Measurements from ENCODE around the gene MVB12B.

DNA sequence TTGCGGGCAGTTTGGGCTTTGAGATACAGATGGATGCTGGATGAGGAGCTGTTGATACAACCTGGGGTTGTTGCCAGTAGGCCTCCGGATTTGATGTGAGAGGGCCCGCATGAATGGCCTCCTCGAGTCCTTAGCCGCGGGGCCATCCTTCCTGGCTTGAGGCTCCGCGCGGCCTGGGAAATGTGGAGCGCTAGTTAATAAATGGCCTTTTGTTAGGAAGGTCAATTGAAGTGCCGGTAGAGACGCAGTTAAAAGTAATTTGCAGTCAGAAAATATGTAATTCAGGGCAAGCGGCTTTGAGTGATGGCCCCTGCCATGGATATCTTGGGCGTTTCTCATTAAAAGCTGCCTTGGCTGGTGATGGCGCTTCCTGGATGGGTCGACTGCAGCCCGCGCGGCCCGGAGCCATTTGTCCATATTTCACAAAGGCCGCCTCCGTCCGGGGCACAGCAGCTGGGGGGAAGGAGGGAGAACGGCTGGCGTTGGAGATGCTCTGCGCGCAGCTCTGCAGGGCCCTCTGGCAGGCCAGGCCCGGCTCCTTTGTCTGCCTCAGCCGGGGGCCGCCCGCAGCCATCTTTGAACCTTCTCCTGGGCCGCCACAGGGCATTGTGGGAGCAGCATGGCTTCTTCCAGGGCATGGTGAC lies 11.2 kb downstream of the MVB12B start:
- TF ChIP-seq, protein P1, sequence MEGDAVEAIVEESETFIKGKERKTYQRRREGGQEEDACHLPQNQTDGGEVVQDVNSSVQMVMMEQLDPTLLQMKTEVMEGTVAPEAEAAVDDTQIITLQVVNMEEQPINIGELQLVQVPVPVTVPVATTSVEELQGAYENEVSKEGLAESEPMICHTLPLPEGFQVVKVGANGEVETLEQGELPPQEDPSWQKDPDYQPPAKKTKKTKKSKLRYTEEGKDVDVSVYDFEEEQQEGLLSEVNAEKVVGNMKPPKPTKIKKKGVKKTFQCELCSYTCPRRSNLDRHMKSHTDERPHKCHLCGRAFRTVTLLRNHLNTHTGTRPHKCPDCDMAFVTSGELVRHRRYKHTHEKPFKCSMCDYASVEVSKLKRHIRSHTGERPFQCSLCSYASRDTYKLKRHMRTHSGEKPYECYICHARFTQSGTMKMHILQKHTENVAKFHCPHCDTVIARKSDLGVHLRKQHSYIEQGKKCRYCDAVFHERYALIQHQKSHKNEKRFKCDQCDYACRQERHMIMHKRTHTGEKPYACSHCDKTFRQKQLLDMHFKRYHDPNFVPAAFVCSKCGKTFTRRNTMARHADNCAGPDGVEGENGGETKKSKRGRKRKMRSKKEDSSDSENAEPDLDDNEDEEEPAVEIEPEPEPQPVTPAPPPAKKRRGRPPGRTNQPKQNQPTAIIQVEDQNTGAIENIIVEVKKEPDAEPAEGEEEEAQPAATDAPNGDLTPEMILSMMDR (IDR thresholded peaks at IDR 0.05; ENCODE audit: poor library complexity, severe bottlenecking) = no peak
- no peak for TF ChIP-seq REST (IDR thresholded peaks at IDR 0.05; ENCODE audit: borderline replicate concordance)
